Measurements from ENCODE around the gene PGM1.

DNA sequence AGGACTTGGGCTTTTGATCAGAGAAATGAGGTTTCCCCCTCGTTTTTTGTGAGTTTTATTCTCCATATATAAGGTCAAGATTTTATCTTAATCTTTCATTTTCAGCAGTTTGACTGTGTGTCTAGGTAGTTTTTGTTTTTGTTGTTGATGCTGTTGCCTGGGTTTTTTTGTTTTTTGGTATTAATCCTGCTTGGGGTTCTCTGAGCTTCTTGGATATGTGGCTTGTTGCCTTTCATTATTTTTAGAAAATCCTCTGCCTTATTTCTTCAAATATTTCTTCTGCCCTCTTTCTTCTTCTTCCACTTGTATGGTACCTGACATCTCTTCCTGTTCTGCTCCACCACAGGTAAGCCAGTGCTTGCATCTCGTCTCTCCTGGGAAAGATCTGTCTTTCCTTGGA, 44.9 kb upstream of the PGM1 start:
- no peak for TF ChIP-seq POLR2A (IDR thresholded peaks at IDR 0.05; ENCODE audit: low read depth, low read length)
- no peak for TF ChIP-seq POLR2AphosphoS5 (IDR thresholded peaks at IDR 0.05; ENCODE audit: low read depth, low read length)
- no peak for TF ChIP-seq SPI1 (IDR thresholded peaks at IDR 0.05; ENCODE audit: low read depth, low read length)
